Right renal pelvis (tissue), 4 donors: ENCODE data around the gene PAPOLB. TPM values are rescaled to one million over a fixed set of nuclear protein-coding genes. Genes with fewer than 3 reads are reported as not detected.

Source experiments
- DNase-seq, 4 donors: peaks; one replicate each; pipeline ENCODE4 v3.0.0-alpha.2; 2013; ENCODE audit warnings: low read depth in 4 of 4, low spot score in 3 of 4, missing footprints in 1 of 4
- polyA plus RNA-seq, 4 donors: library from polyadenylated mRNA; unstranded; fragments of 120-200 nt; gene quantifications; one replicate each; pipeline ENCODE4 v1.2.1, GENCODE V29; 2013; ENCODE audit not compliant: insufficient read length in 4 of 4

The PAPOLB gene
- polyA plus RNA-seq, 4 donors, result 0.06 to 0.16 (median 0.11) TPM

- no peak for DNase-seq
These were observed 19.3 kb downstream of the PAPOLB start for GRCh38 chr7:4842319-4843064.

GRCh38 chr7:4841836-4842235 is 20.0 kb downstream of the PAPOLB start:
- no peak for DNase-seq

- DNase-seq, result no peak
These were observed 20.6 kb downstream of the PAPOLB start for GRCh38 chr7:4841007-4841784.

GRCh38 chr7:4840079-4840501 is 21.7 kb downstream of the PAPOLB start:
- DNase-seq, result no peak

- DNase-seq, result no peak
These were observed 23.1 kb downstream of the PAPOLB start for GRCh38 chr7:4838626-4839334.

- no peak for DNase-seq
These were observed 23.8 kb downstream of the PAPOLB start for GRCh38 chr7:4837803-4838625.

GRCh38 chr7:4837041-4837802 is 24.6 kb downstream of the PAPOLB start:
- no peak for DNase-seq

- no peak for DNase-seq
These were observed 25.6 kb downstream of the PAPOLB start for GRCh38 chr7:4836206-4836661.

GRCh38 chr7:4835398-4836205 is 26.2 kb downstream of the PAPOLB start:
- DNase-seq, result no peak

GRCh38 chr7:4834601-4835397 is 27.0 kb downstream of the PAPOLB start:
- DNase-seq, result no peak

- no peak for DNase-seq
These were observed 27.9 kb downstream of the PAPOLB start for GRCh38 chr7:4833691-4834600.

- no peak for DNase-seq
These were observed 28.7 kb downstream of the PAPOLB start for GRCh38 chr7:4833176-4833575.

- DNase-seq, result no peak
These were observed 29.1 kb downstream of the PAPOLB start for GRCh38 chr7:4832711-4833110.

- no peak for DNase-seq
These were observed 29.9 kb downstream of the PAPOLB start for GRCh38 chr7:4831723-4832495.

- peak in 2 of 4 donors; percentile 68 to 75 for DNase-seq
These were observed 31.7 kb downstream of the PAPOLB start for GRCh38 chr7:4830176-4830575.

- no peak for DNase-seq
These were observed 33.0 kb downstream of the PAPOLB start for GRCh38 chr7:4828720-4829383.
